ENCODE results near the gene IFNAR1. TPM values are rescaled to one million over a fixed set of nuclear protein-coding genes. Genes with fewer than 3 reads are reported as not detected.
A peak's percentile ranks its signal among the peaks of the same experiment; 100 is the strongest.

The IFNAR1 gene
- total and polyA plus RNA-seq, 9 of the 15 experiments (the other 6 are each of a cell fraction or from before 2014, with no cell fraction given): 8.6 to 31.8 (median 14.8) TPM

DNA sequence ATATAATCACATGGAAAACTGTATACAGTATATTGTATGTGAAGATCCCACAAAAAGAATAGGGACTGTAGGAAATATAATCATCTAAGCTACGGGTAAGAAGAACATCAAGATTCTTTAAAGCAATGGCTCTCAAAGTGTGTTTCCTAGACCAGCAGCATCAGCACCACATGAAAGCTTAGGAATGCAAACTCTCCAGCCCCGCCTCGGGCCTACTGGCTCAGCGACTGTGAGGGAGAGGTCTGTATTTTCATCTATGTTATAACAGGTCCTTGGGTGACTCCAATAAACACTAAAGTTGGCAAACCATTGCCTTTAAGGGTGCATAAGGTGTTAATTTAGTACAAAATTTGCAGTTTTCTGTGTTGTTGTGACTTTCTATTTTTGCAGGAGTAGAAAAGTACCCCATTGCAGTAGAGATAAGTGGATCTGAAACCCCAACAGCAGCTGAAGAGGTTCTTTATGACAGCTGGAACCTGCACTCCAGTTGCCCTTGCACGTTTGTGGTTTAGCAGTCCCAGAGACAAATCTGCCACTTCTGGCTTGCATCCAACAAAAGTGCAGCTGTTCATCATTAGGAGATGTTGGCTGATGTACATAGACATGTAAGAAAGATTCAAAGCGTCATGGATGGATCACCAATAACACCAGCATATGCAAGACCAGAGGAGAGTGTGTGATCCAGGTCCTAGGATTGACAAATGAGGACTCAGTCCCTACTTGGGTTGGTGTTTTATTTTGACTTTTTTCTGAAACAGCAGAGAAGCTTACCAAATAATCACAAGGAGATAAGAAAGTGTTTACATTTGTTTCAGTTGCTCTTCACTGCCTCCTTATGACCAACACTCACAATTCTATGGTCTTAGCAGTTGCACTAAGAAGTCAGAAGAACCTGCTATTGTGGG is 15.9 kb upstream of the IFNAR1 start:
- in situ Hi-C loops (cut with MboI) (no loop called here), intact Hi-C loops (cut with micrococcal nuclease) (loop anchor here (2.0 kb wide), 1 partner anchor 110 kb away; no protein-coding TSS in a partner anchor)
- H3K27ac ChIP-seq (ENCODE audit: extremely low read depth, low read depth, low read length): no peak overlapping the region
- no peak overlapping the region for H3K4me3 ChIP-seq
- ATAC-seq: peak; percentile 52; the same call in 2 of the 3 replicates
- H4K20me1 ChIP-seq (replicated peaks; ENCODE audit: control insufficient read depth, insufficient read depth, low read length): no peaks in the 10 kb centered on the region
- BruUV-seq (replicated peaks): no TSS peak
- WGBS (ENCODE audit: insufficient coverage, low coverage, missing lambda C conversion rate): 35% methylated on average over 6 of the region's 6 CpGs
- FAIRE-seq: no peak
- H3K9me3 ChIP-seq (replicated peaks; ENCODE audit: control insufficient read depth, insufficient read depth, low read depth, low read length): no peaks in the 10 kb centered on the region
- H3K9ac ChIP-seq (ENCODE audit: insufficient read depth in 1 of 2, low read depth in 2 of 2, low read length in 2 of 2): no peak overlapping the region
- H3K79me2 ChIP-seq (ENCODE audit: control insufficient read depth, insufficient read depth, low read length): no peaks in the 10 kb centered on the region
- H3K9me1 ChIP-seq (ENCODE audit: control insufficient read depth, insufficient read depth, low read length): no peaks in the 10 kb centered on the region
- DNase-seq (ENCODE audit: extremely low read depth in 1 of 4, low spot score in 3 of 4): peak in 1 of 4 experiments; percentile 51
- no peak overlapping the region for H2AFZ ChIP-seq (ENCODE audit: low read depth, low read length)
- H3K4me1 ChIP-seq (replicated peaks in 1 of 2; ENCODE audit: control insufficient read depth in 2 of 2, insufficient read depth in 2 of 2, low read length in 2 of 2): peaks cover 13 to 18% of the 10 kb centered on the region in 2 experiments
- H3K36me3 ChIP-seq (ENCODE audit: control insufficient read depth, insufficient read depth, low read length): no peaks in the 10 kb centered on the region
- no peak overlapping the region for H3K4me2 ChIP-seq (ENCODE audit: insufficient read depth, low read length)
- no peaks in the 10 kb centered on the region for H3K27me3 ChIP-seq (ENCODE audit: control insufficient read depth in 2 of 2, insufficient read depth in 2 of 2, low read length in 2 of 2)
- CTCF ChIA-PET (ENCODE audit: low intra/inter-chr PET ratio): no interaction called here
- POLR2A ChIA-PET: interaction anchor here (0.5 to 2.2 kb wide), 11 partner anchors 9 to 178 kb away, joined by 3 to 12 read pairs (median 3); partner anchors contain the start of gene IFNAR1
- TF ChIP-seq NBN (IDR thresholded peaks at IDR 0.05; ENCODE audit: low read depth) (no peak), ETS2 (tag; IDR thresholded peaks at IDR 0.05; ENCODE audit: borderline replicate concordance, poor library complexity, severe bottlenecking) (no peak), GABPA (tag; conservative IDR thresholded peaks at IDR 0.05; ENCODE audit: low read depth) (no peak), CBFA2T3 (IDR thresholded peaks at IDR 0.05) (peak; percentile 83), SMARCA5 (IDR thresholded peaks at IDR 0.05) (no peak), EZH2 (IDR thresholded peaks at IDR 0.05; ENCODE audit: borderline replicate concordance, low read depth, low read length) (no peak), SETDB1 (IDR thresholded peaks at IDR 0.05; ENCODE audit: low read length) (no peak), TCF3 (CRISPR knock-in tag; IDR thresholded peaks at IDR 0.05) (peak; percentile 67), NFE2 (IDR thresholded peaks at IDR 0.05; ENCODE audit: low read depth) (no peak), HDAC2 (IDR thresholded peaks at IDR 0.05) (peak; percentile 53; the same call in 1 of the 2 replicates), FOXM1 (IDR thresholded peaks at IDR 0.05; ENCODE audit: low read depth) (peak; percentile 28; the same call in 1 of the 2 replicates), FOXM1 (CRISPR knock-in tag; IDR thresholded peaks at IDR 0.05; ENCODE audit: low read depth) (no peak), ARNT (IDR thresholded peaks at IDR 0.05) (no peak), DNMT1 (IDR thresholded peaks at IDR 0.05) (no peak), RAD51 (IDR thresholded peaks at IDR 0.05; ENCODE audit: borderline replicate concordance, low read depth) (no peak), CBFA2T2 (conservative IDR thresholded peaks at IDR 0.05) (peak; percentile 79), BMI1 (IDR thresholded peaks at IDR 0.05; ENCODE audit: low read length) (no peak), BHLHE40 (IDR thresholded peaks at IDR 0.05; ENCODE audit: low read length) (peak; percentile 90), SAP30 (IDR thresholded peaks at IDR 0.05; ENCODE audit: borderline replicate concordance, insufficient read depth, low read depth, low read length, poor library complexity, severe bottlenecking) (no peak), KAT7 (CRISPR knock-in tag; IDR thresholded peaks at IDR 0.05; ENCODE audit: borderline replicate concordance) (no peak), BACH1 (tag; IDR thresholded peaks at IDR 0.05) (no peak)
- TF ChIP-seq, protein P1, sequence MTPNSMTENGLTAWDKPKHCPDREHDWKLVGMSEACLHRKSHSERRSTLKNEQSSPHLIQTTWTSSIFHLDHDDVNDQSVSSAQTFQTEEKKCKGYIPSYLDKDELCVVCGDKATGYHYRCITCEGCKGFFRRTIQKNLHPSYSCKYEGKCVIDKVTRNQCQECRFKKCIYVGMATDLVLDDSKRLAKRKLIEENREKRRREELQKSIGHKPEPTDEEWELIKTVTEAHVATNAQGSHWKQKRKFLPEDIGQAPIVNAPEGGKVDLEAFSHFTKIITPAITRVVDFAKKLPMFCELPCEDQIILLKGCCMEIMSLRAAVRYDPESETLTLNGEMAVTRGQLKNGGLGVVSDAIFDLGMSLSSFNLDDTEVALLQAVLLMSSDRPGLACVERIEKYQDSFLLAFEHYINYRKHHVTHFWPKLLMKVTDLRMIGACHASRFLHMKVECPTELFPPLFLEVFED (CRISPR knock-in tag; conservative IDR thresholded peaks at IDR 0.05): no peak
